ENCODE data around the gene ZIC2.
"Not testable (repeated sequence)": the region's sequence is repeated elsewhere in the genome, so short reads cannot be mapped to it uniquely, and the experiment has no call there.

Gene ZIC2

DNA sequence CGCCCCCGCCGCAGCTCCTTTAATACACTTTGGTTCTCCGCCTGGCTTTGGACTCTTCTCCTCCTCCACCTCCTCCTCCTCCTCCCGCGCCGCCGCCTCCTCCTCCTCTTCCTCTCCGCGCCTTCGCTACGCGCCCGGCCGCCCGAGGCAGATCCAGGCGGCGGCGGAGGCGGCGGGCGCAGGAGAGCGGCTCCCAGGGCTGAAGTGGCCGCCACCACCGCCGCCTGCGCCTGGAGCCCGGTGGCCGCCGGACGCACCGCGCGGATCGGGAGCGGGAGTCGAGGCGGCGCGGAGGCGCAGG, at the start of gene ZIC2:
Gene ZIC2 (plus strand): TSS at position 50 of the 301 bp plus-strand sequence. CDS start 281 bp downstream, outside the sequence.
- peak; percentile 17 for DNase-seq

DNA sequence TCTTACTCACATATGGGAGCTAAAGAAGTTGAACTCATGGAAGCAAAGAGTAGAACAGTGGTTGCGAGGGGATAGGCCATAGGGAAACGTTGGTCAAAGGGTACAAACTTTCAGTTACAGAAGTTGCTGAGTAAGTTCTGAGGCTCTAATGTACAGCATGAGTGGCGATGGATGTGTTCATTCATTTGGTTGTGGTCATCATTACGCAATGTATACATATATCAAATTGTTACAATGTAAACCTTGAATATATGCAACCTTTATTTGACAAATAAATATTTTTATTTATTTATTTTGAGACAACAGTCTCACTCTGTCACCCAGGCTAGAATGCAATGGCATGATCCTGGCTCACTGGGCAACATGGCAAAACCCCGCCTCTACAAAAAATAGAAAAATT, 48.7 kb upstream of the ZIC2 start:
- DNase-seq = no peak

DNA sequence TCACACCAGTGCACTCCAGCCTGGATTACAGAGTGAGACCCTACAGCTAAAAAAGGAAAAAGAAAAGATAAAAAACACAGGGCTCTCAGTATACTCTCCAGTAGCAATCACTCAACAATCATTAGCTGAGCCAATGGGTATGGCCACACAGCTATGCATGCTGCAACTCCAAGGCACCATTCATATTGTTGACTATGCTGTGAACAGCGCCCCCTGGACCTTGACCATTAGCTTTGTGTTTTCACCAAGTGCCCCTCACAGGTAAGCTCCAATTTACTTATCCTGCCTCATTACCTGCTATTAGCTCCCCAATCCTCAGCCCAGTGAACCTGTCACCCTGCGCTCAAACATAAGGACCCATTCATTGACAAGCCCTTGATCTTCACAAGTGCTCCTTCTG, 45.8 kb upstream of the ZIC2 start:
- no peak for DNase-seq

DNA sequence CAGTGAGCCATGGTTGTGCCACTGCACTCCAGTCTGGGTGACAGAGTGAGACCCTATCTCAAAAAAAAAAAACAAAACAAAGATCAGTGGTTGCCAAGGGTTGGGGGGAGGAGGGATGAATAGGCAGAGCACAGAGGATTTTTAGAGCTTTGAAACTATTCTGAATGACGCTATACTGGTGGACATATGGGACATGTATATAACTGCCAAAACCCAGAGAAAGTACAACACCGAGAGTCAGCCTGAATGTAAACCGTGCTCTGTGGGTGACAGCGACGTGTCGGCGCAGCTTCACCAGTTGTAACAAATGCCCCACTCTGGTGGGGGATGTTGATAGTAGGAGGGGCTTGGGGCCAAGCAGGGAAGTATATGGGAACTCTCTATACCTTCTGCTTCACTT, 42.9 kb upstream of the ZIC2 start:
- no peak for DNase-seq

DNA sequence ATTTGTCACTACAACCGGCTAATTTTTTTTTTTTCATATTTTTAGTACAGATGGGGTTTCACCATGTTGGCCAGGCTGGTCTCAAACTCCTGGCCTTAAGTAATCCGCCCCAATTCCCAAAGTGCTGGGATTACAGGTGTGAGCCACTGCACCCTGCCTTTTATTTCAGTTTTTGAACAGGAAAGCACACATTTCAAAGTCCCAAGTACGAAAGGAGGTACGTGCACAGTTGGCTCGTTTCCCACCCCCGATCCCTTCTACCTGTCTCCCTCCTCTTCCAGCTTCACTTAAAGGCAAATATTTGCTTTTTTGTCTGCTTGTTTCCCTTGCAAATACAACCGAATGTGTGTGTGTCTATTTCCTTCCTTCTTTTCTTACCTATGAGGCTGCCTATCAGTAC, 40.5 kb upstream of the ZIC2 start:
- no peak for DNase-seq

DNA sequence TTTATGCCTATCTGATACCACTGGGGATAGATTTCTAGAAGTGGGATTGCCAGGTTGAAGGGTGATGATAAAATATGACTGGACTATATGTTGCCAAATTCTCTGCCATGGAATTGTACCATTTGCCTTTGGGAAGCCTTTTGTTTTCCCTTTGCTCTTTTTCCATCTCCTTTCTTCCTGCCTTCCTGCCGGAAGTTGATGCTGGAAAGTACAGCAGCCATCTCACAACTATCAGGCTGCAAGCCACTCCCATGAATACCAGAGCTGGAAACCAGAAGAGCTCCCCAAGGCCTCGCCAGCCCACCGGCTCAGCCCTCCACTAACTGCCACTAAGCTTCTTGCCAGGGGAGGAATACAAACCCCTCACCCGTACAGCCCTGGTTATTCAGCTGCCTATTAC, 39.7 kb upstream of the ZIC2 start:
- no peak for DNase-seq

DNA sequence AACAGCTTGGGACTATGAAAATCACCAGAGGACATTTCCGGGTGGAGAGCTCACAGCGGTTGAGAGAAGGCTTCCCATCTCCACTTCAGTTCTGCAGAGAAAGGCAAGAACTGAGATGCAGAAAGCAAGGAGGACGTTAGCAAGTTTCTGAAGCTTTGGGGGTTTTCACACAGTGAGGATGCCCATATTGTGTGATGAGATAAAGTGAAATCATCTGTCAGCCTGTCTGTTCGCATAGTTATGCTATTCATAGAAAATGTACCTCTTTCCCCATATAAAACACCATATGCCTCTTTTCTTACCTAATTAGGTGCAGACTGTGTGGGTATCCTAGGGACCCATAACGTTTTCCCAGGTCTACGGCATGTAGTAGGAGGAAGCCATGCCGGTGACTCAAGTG, 37.5 kb upstream of the ZIC2 start:
- DNase-seq = no peak

DNA sequence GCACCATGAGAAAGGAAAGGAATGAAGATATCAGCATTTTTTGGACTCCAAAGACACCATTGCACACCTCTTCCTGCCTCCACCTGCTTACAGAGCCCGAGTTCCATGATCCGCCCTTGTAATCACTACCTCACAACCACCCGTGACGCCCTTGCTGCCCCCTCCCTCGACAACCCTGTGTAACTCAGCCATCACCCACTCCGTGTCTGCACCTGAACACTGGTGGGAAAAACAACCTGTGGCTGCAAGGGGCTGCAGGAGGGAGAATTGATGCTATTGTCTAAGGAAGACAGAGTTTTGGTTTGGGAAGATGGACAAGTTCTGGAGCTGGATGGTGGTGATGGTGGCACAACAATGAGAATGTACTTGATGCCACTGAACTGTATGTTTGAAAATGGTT, 37.0 kb upstream of the ZIC2 start:
- DNase-seq = no peak

DNA sequence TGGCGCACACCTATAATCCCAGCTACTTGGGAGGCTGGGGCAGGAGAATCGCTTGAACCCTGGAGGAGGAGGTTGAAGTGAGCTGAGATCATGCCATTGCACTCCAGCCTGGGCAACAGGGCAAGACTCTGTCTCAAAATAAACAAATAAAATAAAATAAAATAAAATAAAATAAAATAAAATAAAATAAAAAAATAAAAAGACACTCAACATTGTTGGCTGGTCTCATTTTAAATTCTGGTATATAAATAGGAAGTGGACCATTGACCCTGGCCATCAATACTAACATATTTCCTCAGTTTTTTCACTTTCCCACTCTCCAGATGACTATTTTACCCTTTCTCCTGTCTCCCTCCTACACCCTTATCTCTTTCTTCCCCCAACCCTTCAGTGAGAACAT, 36.1 kb upstream of the ZIC2 start:
- DNase-seq = not testable (repeated sequence)

DNA sequence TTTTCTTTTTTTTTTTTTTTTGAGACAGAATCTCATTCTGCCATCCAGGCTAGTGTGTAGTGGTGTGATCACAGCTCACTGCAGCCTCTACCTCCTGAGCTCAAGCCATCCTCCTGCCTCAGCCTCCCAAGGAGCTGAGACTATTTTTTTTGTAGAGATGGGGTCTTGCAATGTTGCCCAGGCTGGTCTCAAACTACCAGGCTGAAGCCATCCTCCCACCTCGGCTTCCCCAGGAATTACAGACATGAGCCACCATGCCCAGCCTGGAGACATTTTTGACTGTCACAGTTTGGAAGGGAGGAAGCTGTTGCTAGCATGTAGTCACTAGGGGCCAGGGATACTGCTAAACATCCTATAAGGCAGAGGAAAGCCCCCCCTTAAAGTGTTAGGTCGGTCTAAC, 33.9 kb upstream of the ZIC2 start:
- DNase-seq = no peak

DNA sequence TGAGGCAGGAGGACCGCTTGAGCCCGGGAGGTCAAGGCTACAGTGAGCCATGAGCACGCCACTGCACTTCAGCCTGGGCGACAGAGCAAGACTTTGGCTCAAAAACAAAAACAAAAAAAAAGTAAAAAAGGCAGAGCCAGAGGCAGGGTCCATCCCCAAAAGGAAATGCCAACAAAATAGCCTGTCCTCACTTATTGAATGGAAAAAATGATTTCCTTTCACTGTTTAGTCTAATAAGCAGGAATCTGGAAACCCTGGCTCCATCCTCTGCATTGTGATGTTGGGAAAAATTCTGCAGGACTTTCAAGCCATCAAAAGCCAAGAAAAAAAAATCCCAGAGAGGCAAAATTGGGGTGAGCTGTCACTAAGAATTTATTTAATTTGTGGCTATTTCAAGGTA, 33.2 kb upstream of the ZIC2 start:
- DNase-seq = no peak

DNA sequence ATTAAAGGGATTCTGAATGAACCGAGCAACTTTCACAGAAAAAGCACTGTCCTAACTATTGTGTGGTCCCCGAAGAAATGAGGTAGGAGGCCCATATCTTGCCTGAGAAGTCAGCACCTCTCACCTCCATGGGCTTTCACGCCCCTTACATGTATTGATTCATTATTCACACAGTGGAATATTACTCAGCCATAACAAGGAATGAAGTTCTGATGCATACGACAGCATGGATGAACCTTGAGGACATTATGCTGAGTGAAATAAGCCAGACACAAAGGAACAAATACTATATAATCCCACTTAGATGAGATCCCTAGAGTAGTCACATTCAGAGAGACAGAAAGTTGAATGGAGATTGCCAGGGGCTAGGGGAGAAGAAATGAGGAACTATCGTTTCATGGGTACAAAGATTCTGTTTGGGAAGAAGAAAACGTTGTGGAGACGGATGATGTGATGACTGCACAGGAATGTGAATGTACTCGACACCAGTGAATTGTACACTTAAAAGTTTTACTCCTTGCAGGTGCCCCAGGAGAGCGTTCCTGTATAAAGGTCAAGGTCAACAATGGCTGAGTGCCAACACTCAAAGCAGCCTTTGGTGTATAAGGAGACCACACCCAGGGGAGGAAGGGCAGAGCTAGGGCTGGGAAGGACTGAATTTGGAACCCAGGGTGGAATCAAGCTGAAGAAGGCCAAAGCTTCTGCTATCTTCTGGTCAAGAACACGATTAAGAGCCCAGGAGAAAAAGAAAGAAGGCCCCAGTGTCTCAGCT, 32.5 kb upstream of the ZIC2 start:
- DNase-seq = no peak

DNA sequence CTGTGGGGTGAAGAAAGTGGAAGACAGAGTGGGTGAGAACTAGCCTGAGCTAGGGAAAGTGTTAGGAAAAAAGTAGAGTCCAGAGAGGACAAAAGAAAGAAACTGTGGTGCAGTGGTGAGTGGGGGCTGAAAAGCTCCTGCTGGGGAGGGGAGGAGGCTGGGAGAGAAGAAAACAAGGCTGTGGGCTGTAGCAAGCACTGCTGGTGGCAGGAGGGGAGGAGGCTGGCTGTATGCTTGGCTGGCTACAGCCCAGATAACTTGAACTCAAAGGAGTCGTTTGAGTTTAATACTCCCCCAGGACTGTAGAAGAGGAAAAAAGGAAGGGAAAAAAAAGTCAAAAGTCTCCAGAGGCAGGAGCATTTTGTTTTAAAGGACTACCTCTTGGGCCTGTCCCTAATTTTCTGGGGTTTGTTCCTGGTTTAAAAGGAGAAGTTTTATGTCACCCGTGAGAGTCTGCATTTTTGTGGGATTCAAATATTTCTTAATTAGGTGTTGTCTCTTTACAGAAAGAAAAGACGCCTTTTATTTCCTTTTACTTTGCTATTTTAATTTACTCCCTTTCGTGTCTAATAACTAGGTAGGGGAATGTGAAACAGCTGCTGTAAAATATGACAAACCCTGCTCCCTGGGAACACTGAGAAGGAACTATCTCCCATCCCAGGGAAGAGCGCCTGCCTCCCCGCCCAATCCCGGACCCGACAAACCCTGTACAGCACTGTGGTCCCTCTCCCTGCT, 31.7 kb upstream of the ZIC2 start:
- DNase-seq = no peak

DNA sequence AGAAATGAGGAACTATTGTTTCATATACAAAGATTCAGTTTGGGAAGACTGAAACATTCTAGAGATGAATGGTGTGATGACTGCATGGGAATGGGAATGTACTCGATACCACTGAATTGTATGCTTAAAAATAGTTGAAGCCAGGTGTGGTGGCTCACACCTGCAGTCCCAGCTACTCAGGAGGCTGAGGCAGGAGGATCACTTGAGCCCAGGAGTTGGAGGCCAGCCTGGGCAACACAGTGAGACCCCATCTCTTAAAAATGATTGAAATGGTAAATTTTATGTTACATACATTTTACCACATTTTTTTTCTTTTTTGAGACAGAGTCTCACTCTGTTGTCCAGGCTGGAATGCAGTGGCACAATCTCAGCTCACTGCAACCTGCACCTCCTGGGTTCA, 29.9 kb upstream of the ZIC2 start:
- not testable (repeated sequence) for DNase-seq

DNA sequence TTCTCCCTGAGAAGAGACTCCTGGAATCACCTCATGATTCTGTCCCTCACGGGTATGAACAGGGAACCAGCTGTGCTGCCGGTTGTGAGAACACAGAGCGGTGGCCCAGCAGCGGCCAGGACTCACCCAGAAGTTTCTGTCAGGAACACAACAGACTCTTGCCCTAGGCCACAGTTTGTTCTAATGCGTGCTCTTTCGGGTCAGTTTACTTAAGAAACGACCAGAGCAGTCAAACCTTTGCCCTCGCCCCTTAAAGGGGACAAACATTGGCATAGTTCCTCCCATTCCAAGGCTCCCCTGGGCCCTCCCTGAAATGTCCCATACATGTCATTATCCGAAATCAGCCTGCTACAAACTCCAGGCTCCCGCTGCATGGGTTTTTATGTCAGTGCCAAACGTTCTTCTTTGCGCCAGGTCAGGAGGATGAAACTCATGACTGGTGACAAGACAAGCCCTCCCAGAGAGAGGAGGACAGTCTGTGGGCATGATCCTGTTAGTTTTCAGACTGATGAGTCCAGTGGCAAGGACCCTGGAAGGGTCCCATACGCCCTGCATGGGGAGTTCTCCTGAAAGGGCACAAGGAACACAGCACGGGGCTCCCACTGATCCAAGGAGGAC, 28.3 kb upstream of the ZIC2 start:
- DNase-seq = no peak

DNA sequence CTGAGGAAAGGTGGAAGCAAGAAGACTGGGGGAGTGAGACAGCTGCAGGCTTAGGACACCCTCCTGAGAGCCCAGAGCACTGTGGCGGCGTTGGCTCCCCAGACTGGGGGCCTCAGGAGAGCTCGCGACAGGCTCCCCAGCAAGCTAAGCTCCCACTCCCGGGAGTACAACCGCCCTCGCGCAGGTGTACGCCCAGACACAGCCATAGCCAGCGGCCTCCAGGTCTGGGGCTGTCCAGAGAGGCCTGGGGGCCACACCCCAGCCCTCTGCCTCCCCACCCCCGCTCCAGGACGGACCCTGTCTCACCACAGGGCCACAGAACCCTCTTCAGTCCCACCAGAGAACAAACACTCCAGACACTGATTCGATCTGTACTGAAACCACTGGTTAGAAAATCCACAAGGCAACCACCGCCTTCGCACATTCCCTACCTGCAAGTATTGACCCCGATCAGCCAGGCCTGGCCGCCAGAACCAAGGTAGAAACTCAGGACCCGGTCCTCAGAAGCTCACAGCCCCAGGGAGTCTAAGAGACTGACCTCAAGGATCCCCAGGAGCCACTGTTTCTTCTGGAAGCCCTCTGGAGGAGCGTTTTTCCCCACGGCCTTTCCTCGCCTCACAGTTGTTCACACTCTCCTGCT, 26.4 kb upstream of the ZIC2 start:
- DNase-seq = no peak

DNA sequence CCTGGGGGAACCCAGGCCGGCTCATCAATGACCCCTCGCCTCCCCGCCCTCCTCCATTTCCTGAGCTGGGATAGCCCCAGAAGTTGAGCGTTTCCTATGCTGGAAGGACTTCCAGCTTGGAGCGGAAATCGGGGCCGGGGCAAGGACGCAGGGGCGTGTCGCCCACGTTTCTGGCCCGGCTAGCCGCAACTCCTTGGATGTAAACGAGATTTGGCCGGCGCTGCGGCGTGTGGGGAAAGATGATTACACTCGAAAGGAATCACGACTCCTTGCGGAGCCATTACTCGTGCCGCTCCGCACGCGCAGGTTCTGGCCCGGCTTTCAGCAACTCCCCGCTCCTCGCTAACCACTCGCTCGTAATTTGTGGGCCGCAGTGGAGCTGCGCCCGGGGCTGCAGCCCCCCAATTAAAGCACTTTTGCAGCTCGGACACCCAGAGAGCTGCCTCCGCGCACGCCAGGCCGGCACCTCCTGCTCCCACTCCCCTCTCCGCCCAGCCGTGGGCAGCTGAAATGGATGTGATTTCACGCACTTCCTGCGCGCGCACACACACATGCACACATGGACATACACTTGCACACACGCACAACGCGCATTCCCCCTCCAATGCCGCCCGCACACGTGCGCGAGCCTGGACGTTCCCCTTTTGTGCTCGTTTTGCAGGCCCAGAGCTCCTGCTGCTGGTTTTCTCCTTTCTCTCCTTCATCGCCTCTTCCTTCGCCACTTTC, 25.7 kb upstream of the ZIC2 start:
- DNase-seq = no peak

DNA sequence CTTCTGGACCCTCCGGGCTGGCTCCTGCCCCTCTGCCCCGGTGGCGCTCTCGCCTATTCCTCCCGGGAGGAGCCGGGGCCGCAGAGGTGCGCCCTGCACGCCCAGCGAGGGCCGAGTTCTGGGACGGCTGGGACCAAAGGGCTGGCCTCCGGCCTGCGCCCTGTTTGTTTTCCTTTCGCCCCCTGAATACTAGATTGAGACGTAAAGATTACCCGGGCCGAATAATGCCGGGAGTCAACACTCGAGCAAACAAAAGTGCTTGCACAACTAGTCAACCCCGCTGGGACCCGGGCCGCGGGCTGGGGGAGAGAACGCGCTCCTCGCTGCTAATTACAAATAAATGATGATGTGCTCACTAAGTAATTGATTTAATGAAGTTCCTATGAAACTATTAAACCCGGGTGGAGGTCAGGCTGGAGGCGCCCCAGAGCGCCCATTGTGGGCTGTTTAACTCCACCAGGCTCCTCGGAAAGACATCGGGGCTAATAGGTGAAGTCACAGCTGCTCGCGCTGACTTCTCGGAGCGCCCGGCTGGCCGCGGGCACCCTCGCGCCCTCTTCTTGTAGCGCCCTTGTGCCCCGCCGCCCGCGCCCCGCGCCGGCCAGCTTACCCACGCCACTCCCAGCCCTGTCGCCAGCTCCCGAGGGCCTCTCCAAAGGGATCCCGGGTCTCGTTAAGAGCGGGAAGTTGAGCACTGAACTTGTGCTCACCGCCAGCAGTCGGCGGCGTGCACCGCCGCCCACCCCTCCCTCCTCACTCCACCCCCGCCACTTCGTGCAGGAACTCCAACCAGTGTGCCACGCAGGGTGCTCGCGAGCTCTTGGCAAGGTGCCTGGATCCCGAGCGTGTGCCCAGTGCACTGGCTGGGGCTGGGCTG, 24.9 kb upstream of the ZIC2 start:
- DNase-seq = no peak

DNA sequence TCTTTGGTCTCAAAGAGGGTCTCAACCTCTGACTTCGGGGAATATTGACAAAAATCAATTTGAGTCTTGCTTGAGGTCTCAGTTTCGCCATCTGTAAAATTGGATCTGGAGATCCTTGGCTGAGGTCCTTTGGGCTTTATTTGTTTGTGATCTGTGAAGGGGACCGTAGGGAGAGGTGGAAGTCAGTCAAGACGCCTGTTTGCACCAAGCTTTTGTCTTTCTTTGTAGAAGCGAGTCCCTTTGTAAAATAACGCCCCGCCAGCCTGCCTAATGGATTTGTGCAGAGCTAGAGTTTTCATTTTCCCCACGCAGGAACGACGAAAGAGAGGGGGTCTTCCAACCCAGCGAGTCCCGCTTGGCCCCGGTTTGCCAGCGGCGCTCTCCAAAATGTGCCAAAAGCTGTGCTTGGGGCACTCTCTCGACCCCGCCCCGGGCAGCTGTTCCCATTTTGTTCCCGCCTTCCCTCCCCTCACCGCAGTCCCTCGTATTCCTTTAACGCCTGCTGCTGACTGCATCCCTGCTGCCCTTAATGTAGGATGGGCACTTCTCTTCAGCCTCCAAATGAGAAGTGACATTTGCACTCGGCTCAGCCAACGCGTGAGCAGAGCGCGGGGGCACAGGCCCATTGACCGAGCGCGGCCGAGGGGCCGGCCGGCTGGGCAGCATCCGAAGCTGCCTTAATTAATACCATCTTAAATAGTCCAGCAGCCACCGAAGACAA, 23.0 kb upstream of the ZIC2 start:
- no peak for DNase-seq

DNA sequence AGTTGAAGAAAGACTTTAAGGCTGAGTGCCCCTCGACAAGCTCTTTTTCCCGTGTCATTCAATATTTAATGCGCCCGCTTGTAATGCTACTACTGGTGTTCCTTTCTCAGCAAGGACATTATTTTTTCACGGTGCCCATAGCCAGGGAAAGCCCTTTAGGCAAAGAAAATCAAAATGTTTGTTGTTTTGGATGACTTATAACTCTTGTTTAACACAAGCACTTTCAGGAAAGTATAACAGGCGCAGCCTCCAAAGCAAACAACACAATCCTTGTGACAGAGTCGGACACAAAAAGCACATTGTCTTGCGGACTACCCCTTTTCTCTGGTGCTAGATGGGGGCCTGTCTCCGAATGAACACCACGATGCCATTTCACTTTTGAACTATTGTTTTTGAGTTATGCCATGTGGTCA, 22.5 kb upstream of the ZIC2 start:
- no peak for DNase-seq

DNA sequence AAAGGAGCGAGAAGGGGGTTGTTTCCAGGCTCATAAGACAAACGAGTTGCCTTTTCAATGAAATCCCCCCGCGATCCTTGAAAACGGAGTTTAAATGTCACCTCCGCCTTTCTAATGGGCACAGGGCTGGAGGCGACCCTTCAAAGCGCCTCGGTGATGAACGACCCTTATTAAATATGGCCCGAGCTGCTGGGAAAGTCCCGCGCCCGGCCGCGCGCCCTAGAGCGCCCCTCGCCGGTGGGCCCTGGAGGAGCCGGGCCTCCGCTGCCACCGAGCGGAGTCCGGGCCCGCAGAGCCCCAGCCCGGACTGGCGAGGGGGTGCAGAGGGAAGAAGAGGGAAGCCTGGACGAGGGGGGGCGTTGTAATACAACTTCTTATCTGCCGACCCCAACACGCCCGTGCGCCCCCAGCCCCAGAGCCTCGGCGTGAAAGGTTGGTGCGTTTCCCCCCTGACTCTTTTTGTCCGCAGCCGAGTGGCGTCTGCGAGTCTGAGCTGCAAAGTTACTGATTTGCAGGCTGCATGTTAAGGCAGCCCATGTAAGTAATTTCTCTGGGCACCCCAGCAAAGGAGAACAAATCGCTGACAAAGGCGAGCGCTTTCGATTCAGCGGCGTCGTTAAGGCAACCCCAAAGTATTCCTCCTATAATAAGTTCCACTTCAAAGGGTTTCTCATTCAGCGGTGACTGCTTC, 21.9 kb upstream of the ZIC2 start:
- DNase-seq = no peak
